Activated CD8-positive, alpha-beta memory T cell treated with anti-CD3 and anti-CD28 coated beads for 1 hour (primary cell): ENCODE data around the gene TMEM178B.

ENCODE experiments used
- DNase-seq, 2 donors: peaks; one replicate each; pipeline ENCODE4 v3.0.0-alpha.2; 2020; ENCODE audit warnings: low read depth in 1 of 2; ENCODE audit errors: extremely low read depth in 1 of 2

The TMEM178B gene

DNA sequence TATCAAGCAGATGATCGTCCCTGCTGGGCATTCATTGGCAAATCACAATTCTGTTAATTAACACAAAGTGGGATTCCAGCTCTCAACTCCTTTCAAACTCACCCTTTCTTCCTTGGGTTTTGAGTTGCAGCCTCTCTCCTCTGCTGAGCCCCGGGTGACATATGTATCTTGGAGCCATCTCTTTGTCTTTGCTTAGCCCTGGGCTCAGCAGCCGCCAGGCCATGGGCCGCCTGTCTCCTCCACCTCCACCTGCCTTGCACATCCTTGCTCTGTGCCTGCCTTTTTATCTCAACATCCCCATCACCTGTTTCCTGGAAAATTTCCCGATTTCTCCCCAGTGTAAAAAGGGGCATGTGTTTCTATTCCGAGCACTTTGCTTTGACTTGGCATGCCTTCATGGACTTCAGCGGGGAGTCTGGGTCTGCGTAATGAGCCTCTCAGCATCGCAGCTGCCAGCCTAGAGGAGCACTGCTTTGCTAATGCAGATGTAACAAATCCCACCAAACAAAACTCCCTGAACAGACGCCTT is 336.0 kb downstream of the TMEM178B start:
- no peak for DNase-seq

DNA sequence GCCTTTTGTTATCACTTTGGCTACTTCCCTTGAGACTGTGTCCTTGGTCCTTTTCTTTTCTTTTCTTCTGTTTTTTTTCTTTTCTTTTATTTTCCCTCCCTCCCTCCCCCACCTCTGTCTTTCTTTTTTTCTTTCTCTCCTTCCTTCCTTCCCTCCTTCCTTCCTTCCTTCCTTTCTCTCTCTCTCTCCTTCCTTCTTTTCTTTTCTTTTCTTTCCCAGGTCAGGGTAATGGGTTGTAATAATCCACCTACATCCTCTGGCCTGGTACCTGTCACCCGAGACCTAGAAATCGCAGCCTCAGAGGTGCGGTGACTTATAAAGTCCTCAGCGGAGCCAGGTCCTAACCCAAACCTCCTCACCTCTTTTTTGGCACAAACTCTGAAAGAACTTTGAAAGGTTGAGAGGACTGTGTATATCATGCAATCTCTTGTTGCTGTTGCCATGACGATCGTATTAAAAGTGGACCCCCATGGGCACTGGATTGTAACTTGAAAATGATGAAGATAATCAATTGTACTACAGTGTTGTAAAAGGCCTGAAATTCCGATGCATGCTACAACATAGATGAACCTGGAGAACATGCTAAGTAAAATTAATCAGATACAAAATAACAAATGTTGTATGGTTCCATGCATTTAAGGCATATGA is 336.6 kb downstream of the TMEM178B start:
- DNase-seq, result no peak

DNA sequence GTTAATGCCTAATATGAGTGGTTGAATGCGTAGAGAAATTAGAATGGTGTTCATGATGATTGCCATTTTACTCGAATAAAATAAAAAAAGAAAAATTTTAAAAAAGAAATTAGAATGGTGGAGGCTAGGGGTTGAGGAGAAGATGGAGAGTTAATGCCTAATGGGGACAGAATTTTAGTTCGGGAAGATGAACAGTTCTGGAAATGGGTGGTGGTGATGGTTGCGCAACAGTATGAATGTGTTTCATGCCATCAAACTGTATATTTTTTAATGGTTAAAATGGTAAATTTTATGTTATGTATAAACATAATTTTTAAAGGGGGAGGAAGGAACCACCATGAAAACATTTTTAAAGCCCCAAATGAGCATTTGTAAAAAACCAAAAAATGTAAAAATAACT is 337.3 kb downstream of the TMEM178B start:
- no peak for DNase-seq

DNA sequence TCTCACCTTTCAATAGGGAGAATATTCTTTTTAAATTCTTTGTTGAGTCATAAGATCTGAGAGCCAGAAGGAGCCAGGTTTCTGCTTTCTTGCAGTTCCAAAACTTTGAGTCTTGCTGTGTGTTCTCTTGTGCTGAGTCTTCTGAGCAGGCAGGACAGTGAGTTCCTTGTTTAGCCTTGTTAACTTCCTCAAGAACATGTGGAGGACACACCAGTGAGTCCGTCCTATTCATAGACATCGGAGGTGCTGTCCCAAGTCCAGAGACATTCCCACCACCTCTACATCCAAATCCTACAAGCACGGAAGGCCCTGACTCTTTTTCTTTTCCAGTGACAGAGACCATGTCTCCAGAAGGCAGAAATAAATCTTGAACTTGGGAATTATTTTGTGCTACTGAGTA is 342.1 kb downstream of the TMEM178B start:
- DNase-seq, result no peak

DNA sequence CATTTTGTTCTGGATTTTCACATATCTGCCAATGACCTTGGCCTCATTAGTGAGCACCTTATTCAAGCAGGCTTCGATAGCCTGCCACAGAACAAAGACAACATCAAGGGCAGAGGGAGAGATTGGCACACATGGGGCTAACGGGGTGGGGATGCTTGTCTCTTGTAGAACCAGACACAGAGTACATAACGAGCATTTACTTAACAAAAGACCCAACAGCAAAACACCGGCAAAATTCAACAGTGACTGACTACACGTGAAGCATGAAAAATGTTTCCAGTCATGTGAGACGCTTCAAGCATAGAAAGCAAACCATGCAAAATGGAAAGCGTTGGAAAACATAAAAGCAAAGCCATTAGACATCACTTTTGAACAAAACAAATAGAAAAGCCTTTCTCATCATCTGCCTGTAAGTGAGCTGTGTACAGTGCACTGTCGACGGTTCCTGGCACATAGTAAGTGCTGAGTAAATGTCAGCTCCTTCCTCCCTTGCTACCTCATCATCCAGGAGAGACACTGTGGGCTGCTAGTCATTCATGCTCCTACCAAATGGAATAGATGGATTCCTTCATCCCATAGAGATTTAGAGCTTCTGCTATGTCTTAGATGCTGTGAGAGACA is 342.9 kb downstream of the TMEM178B start:
- no peak for DNase-seq

DNA sequence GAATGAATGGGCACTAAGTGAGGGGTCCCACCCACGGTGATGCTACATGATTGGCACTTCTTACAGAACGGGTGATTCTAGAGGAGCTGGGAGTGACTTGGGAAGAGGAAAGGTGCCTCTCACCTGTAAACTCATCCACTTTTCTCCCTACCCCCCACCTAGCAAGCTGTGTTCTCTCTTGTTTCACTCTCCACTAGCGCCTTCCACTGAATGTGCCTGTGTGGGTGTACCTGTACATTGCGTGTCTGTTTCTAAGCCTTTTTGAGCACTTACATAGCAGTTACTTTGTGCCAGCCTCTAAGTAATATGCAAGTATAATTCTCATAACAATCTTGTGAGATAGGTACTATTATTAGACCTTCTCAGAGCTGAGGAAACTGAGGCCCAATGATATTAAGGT is 343.6 kb downstream of the TMEM178B start:
- DNase-seq, result no peak

DNA sequence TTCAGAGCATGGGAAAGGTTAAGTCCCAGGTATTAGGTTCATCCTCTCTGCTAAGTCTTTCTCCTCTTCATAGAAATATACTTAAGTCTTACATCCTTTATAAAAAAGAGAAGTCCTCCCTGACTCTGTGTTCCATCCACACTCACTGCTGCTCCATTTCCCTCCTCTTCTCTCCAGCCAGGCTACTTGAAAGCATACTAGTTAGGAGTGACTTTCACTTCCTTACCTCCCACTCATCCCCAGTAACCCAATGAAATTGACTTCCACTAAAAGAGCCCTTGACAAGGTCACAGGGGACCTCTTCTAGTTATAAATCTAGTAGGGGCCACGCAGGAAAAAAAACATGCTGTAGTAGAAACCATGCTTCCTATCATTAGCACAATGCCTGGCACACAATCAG is 344.2 kb downstream of the TMEM178B start:
- DNase-seq, result no peak

DNA sequence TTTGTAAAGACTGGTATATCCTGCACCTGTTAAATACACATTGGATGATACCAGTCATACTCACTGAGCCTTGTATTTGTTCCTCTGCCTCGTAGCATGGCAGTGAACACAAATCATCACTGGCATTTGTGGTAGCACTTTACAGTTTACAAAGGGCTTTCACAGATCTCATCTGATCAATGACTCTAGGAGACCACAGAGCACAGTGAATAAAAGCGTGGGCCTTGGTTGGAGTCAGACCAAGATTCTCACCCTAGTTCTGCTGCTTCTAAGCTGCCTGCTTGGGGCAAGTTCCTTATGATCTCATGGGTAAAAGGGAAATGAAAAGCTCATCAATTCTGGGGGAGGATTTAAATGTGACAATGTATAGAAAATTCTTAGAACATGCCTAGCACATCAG is 347.4 kb downstream of the TMEM178B start:
- no peak for DNase-seq

DNA sequence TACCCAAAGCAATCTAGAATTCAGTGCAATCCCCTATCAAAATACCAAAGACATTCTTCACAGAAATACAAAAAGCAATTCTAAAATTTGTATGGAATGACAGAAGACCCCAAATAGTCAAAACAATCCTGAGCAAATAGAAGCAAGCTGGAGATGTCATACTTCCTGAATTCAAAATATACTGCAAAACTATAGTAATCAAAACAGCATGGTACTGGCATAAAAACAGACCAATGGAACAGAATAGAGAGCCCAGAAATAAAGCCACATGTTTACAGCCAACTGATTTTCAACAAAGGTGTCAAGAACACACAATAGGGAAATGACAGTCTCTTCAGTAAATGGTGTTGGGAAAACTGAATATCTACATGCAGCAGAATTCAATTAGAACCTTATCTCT is 353.3 kb downstream of the TMEM178B start:
- no peak for DNase-seq

DNA sequence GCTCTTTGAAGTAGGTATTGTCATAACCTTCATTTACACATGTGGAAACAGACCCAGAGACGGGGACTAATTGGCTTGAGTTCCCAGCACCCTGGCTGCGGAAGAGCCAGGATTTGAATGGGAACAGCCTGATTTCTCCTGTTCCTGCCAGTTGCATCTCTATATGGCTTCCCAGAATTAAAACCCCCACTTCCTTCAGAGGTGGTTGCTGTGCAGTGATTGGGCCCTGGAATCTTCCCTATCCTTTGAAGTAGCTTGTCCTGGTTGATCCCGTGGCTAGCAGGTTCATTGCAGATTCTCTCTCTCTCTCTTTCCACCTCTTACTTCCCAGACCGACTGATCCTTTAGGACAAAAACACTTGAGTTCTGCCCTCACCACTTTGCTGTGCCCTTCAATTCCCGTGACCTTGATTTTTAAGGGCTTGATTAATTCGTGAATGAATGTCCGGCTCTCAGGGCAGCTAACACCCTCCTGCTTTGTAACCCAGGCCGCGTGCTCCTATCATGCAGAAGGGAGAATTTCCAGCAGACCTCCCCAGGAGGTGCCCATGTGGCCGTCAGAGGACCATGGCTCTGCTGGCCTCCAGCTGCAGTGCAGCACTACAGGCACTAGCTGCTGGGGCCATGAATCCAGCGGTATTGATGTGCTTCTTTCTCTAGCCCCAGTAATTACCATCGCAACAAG is 356.7 kb downstream of the TMEM178B start:
- no peak for DNase-seq

DNA sequence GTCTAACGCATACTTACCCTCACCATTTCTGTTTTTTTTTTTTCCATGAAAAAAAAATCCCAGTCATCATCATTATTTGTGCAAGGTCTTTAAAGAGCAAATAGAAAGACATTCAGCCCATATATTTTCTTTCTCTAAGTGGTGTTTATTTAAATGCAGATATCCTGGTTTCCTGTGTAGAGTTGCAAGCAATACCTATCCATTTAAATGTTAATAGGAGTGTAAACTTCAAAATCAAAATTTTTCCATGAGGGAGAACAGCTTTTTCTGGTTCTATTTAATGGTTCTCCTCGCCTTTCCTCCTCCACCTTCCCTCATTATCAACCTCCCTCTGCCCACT is 357.2 kb downstream of the TMEM178B start:
- no peak for DNase-seq

DNA sequence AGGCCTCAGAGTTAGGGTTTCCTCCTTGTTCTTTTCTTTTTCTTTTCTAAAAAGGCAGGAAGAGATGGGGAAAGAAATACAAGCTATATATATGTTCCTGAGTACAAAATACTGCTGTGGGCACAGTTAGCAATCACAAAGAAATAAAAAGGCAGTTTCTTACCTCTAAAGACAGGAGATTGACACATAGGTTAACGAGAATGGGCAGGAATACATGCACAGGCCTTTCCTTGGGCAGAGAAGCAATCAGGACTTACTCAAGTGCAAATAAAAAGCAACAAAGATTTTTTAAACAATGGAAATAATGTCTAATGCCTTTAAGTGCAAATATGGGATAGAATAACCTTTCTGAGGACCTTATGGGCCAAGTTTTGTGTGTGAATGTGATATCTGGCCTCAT is 357.8 kb downstream of the TMEM178B start:
- no peak for DNase-seq

DNA sequence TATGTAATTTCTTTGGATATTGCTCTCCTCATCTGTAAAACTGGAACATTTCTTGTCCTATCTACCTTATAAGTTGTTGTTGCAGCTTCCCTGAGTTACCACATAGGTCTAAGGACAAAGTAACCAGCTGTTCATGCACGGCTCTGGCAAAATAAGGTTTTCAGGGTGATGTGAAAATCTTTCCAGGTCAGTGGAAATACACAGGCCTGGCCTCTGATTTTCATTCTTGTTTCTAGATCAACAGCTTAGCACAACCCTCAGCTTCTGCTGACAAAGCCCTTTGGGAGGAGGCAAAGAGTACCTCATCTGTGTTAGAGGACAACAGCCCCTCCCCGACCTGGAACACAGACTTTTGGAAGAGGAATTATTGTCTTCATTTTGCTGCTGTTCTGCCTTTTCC is 359.8 kb downstream of the TMEM178B start:
- no peak for DNase-seq

DNA sequence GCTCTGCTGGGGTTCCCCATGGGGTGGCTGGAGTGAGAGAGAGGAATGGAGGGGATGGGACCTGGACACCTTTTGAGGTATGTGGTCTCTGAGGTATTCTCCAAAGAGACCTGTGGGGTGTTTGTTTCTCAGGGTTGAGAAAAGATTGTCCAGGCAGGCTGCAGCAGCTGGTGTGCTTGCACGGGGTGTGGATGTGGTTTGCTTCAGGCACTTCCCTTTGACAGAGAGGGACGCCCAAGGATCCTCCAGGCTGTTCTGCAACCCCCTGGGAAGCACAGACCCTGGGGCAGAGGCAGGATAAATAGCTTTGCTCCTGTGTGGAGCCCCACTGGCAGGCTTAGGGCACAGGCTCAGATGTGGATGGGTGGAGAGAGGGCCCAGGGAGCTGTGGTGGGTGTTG is 362.3 kb downstream of the TMEM178B start:
- DNase-seq, result no peak

DNA sequence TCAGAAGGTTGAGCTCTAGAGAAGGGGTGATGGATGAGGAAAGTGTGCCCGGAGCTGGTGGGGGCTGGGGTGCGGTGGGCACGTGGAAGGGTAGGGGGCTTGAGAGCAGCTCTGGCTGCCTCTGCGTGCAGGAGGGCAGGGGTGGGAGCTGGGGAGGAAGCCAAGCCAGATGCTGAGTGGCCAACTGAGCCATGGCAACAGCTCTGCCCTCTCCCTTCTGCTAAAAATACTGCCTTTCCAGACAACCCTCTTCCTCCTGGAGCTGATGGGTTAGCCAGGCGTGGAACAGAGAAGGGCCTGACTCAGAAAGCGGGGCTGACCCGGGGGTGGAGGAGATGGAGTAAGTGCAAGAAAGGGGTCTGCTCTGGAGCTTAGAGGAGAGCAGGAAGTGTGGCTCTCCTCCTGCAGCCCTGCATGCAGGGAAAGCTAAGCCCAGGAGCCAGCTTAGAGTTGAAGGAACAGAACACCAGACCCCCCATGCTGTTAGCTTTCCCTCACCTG is 362.8 kb downstream of the TMEM178B start:
- no peak for DNase-seq

DNA sequence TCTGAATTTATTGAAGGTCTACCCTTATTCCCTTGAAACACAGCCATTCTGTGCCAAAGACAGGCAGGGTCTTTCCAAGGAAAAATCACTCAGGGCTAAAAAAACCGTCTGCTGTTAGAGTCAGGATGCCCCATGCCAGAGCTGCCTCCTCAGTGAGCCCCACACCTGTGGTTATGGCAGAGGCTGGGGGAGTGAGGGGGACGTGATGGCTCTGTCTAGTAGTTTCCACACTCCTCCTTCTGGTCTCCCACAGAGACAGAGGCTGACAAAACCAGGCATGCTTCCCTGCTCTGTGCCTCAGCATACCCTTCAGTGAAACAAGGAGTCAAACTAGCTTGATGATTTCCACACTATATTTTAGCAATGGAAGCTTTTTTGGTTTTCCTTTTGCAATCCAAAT is 365.3 kb downstream of the TMEM178B start:
- DNase-seq, result no peak

DNA sequence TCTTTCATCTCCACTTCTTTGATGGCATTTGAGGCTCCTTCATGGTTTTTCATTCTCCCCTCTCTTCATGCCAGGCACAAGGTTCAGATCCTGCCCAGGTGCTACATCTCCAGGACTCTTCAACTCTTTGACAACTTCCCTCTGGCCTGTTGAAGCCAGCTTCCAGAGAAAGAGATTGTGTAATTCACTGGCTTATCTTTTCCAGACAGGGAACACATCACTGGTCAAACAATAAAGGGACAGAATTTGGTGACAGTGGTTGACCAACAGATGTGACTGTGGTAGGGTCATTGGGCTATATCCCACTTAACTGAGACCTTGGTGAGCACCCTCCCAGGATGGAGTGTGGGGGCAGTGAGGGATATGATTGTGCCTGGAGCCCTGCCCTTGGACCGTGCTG is 365.9 kb downstream of the TMEM178B start:
- DNase-seq, result no peak

DNA sequence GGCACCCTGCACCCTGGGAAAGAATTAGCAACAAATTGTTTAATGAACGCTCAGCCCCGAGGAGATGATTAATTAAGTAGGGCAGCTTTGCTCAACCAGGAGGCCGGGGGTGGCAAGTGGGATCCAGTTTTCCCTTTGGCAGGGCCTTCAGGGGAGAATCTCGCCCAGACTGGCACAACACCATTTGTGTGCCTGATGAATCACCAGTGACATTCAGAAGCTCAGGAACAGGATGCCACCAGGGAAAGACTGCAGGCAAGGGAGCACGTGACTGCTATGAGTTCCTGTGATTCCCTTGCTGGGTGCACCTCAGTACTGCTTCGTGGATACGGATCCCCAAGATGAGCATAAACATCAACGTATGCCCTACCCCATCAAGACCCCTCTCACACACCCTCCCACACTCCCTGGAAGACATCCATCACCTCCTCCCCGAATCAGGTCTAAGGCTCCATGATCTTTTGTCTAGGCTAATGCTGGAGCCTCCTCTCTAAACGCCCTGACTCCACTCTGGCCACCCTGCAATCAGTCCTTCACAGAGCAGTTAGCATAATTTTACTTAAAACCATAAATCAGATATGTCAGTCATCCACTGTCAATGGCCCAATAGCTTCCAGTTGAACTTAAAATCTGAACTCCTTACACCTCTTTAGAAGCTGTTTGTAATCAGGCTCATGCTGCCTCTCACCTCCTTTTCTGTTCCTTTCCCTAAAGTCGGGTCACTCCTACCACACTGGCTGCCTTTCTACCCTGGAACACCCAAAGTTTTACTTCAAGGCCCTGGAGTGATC is 368.2 kb downstream of the TMEM178B start:
- DNase-seq, result no peak

DNA sequence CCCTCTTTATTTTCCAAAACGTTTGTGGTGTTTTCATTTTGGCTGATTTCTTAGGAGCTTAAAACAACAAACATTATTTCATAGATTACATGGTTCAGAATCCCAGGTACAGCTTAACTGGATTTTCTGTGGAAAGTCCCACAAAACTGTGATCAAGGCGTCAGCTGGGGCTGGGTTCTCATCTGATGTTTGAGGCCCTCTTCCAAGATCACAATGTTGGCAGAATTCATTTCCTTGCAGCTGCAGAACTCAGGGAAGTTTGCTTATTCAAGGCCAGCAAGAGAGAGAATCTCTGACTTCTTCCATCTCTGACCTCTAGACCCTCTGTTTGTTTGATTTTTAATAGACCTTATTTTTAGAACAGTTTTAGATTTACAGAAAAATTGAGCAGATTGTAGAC is 368.9 kb downstream of the TMEM178B start:
- DNase-seq, result no peak

DNA sequence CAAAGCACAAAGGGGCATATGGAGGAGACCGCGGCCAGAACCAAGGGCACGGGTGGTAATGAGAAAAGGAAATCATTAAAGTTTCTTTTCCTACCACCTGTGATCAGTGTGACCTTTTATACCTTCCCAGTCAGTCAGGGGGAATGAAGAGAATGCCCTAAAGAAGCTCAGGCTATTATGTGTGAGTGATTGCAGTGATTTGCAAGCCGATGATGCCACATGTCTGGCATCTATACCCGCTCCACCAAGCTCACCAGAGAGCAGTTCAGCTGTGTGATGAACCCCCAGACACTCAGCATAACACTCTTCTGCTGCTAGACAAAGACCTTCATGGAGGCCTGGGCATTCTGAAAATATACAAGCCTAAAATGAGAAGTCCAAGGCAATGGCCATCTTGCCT is 371.1 kb downstream of the TMEM178B start:
- DNase-seq, result no peak

DNA sequence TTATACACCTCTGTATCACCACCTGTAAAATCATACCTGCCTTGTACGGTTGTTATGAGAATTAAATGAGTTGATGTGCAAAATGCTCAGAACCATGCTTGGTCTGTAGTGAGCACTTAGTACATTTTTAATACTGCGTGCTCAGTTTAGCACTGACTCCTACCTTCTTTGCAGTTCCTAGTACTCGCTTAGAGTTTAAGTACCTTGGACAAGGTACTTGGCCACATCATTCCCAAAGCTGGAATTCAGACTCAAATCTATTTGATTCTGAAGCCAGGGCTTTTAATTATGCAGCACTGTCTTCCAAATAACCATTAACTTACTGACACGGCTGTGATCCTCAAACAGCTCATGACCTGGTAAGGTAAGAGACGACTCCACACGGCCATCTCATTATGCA is 377.4 kb downstream of the TMEM178B start:
- no peak for DNase-seq
